SH-SY5Y (cell line): ENCODE results near the gene SUPT6H.

Source experiments
- GATA2 ChIP-seq: IDR thresholded peaks from 2 replicates; pipeline ENCODE4 v1.6.1; 2011; ENCODE audit warnings: mild to moderate bottlenecking, low read depth, low read length
- GATA3 ChIP-seq: IDR thresholded peaks from 2 replicates; pipeline ENCODE4 v1.6.1; 2011; ENCODE audit warnings: low read depth, mild to moderate bottlenecking, low read length, moderate library complexity

- TF ChIP-seq GATA3 (no peak), GATA2 (no peak)
These were observed 26.5 kb upstream of the SUPT6H start for GRCh38 chr17:28635506-28635905.
